Kidney tubule cell (primary cell): ENCODE results near the gene WNT3A.
"Not testable (repeated sequence)": the region's sequence is repeated elsewhere in the genome, so short reads cannot be mapped to it uniquely, and the experiment has no call there.

Source experiments
- DNase-seq: peaks from one replicate; pipeline ENCODE4 v3.0.0-alpha.2; 2018; ENCODE audit warnings: low spot score

WNT3A gene, protein sequence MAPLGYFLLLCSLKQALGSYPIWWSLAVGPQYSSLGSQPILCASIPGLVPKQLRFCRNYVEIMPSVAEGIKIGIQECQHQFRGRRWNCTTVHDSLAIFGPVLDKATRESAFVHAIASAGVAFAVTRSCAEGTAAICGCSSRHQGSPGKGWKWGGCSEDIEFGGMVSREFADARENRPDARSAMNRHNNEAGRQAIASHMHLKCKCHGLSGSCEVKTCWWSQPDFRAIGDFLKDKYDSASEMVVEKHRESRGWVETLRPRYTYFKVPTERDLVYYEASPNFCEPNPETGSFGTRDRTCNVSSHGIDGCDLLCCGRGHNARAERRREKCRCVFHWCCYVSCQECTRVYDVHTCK

DNA sequence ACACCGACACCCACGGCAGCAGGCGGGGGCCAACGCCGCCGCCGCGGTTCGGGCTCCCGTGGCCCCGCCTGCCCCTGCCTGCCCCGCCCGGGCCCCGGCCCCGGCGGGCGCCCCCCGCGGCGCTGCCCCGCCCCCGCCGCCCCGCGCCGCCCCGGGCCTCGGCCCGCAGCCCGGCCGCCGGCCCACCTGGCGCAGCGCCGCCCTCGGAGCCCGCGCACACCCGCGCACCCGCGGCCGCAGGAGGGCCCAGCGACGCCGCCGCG, at the start of gene WNT3A:
WNT3A (plus strand) TSS at position 213 of the 263 bp plus-strand sequence. CDS start 131 bp downstream, outside the sequence.
- DNase-seq = no peak

DNA sequence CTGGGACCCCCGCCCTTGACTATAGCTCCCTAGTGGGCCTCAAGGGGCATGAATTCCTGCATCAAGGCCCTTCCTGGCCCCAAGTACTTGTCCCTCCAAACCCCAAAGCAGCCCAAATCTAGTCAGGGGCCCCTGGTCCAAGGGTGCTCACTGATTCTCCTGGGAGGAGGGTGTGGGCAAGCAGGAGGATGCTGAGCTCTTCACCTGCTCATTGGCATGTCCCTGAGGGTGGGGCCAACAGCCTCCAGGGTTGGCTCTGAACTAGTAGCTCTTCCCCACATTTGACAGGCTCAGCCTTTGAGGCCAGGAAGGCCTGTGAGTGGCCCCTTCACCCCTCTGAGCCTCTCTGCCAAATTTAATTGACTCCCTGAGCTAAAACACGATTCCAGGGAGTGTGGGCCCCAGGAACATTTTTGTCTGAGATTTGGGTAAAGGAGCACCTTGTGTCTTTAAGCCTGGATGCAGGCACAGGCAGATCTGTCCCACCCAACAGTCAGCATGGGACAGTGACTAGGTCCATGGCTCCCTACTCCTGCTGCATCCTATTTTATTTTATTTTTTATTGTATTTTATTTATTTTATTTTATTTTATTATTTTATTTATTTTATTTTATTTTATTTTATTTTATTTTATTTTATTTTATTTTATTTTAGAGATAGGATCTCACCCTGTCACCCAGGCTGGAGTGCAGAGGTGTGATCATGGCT, 48.0 kb upstream of the WNT3A start:
- DNase-seq = no peak

DNA sequence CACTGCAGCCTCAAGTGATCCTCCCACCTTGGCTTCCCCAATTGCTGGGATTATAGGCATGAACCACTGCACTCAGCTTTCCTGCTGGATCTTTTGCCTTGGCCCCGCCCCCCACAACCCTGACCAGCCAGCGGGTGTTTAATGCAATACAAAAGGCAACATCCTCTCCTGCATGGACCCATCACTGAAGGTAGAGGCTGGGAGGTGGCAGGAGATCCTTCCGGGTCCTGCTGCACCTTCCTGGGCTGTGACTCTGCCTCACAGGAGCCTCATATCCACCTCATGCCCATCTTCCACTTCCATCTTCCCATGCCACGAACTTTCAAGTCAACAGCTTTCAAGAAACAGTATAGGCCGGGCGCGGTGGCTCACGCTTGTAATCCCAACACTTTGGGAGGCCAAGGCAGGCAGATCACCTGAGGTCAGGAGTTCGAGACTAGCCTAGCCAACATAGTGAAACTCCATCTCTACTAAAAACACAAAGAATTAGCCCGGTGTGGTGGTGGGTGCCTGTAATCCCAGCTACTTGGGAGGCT, 47.4 kb upstream of the WNT3A start:
- no peak for DNase-seq

DNA sequence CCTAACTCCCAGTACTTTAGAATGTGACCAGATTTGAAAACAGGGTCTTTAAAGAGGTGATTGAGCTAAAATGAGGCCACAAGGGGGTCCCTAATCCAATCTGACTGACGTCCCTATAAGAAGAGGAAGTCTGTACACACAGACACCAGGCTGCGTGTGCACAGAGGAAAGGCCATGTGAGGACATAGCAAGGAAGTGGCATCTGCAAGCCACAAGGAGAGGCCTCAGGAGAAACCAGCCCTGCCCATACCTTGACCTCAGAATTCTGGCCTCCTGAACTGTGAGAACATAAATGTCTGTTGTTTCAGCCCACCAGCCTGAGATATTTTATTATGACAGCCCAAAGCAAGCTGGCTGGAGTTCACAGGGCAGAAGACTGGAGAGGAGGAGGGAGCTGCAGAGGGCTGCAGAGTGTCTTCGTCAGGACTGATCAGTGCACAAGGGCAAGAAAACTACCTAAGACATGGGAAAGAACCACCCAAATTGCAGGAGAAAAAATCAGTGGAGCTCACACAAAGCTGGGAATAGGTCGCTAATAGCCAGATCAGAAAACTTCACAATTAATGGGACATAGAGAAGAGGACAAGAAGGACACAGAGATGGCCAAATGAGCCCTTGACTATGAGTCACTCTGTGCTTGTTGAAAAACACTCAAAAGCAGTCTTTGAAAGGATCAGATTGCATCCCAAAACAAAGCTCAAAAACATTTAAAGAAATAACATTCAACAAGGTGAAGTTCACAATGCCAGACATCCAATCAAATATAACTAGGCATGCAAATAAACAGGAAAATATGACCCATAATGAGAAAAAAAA, 44.9 kb upstream of the WNT3A start:
- no peak for DNase-seq

DNA sequence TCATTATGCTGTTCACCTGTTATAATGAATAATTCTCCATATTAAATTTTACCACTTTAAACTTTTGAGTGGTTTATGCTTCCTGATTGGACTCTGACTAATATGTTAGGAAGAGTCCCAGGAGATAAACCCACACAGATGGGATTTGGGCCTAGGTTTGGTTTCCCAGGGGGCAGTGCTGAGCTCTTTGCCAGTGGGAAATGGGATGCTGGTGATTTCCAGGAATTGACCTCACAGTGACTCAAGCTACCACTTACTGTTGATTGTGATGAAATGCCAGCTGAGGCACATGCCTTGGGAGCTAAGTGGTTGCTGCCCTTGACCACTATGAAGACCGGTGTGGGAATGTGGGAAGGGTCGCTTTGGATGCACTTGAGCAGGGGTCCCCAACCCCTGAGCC, 40.1 kb upstream of the WNT3A start:
- DNase-seq = peak; percentile 58

DNA sequence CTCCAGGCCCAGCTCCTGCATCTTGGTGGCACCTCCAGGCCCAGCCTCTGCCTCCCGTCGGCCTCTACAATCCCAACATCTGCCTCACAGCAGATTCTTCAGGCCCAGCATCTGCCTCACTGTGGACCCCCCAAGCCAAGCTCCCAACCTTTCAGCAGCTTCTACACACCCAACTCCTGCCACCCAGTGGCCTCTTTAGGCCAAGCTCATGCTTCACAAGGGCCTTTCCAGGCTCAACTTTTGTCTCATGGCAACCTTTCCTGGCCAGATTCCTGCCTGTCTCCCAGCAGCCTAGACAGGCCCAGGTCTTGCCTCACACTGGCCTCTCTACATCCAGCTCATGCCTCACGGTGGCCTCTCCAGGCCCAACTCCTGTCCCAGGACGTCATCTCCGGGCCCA, 39.0 kb upstream of the WNT3A start:
- DNase-seq = not testable (repeated sequence)

DNA sequence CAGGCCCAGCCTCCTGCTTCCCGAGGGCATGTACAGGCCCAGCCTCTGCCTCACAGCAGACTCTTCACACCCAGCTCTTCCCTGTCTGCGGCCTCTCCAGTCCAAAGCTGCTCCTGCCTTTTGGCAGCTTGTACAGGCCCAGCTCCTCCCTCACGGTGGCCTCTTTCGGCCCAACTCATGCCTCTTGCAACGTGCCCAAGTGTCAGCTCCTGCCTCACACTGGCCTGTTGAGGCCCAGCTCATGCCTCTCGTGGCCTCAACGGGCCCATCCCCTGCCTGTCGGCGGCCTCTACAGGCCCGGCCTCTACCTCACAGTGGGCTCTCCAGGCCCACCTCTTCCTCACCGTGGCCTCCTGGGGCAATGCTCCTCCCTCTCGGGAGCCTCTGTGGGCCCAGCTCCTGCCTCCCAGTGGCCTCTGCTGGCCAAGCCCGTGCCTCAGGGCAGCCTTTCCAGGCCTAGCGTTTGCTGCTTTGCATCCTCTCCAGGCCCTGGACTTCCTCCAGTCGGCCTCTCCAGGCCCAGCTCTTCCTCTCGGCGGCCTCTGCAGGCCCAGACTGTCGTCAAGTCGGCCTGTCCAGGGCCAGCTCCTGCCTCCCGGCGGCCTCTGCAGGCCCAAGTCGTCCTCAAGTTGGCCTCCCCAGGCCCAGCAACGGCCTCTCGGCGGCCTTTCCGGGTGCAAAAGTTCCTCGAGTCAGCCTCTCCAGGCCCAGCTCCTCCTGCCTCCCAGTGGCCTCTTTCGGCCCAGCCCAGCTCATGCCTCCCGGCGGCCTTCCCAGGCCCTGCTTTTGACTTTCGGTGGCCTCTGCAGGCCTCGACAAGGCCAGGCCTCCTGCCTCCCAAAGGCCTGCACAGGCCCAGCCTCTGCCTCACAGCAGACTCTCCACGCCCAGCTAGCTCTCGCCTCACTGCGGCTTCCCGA, 36.5 kb upstream of the WNT3A start:
- not testable (repeated sequence) for DNase-seq

DNA sequence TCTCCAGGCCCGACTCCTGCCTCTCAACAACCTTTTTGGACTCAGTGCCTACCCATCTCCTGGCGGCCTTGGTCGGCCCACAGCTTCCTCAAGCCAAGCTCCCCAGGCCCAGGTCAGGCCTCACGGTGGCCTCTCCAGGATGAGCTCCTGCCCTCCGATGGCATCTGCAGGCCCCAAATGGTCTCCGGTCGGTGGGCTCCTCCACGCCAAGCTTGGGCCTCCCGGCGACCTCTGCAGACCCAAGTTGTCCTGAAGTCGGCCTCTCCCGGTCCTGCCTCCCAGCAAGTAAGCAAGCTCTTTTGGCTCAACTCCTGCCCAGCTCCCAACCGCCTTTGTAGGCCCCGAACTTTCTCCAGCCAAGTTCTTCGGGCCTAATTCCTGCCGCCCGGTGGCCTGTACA, 35.6 kb upstream of the WNT3A start:
- DNase-seq = not testable (repeated sequence)

DNA sequence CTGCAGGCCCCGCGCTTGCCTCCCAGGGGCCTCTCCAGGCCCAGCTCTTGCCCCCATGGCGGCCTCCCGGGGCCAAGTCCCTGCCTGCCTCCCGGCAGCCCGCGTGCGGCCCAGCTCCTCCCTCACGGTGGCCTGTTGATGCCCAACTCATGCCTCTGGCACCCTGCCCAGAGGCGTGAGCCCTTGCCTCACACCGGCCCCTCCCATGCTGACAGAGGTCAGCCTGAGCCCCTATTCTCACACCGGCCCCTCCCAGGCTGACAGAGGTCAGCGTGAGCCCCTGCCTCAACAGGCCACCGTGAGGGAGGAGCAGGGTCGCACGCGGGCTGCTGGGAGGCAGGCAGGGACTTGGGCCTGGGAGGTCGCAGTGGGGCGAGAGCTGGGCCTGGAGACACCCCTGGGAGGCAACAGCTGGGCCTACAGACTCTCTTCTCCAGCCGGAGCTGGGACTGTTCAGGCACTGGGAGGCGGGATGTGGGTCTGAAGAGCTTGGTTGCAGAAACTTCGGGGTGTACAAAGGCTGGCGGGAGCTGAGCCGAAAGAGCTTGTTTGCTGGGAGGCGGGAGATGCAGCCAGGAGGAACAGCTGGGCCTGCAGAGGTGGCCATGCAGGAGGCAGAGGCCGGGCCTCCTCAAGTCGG, 35.0 kb upstream of the WNT3A start:
- DNase-seq = not testable (repeated sequence)

DNA sequence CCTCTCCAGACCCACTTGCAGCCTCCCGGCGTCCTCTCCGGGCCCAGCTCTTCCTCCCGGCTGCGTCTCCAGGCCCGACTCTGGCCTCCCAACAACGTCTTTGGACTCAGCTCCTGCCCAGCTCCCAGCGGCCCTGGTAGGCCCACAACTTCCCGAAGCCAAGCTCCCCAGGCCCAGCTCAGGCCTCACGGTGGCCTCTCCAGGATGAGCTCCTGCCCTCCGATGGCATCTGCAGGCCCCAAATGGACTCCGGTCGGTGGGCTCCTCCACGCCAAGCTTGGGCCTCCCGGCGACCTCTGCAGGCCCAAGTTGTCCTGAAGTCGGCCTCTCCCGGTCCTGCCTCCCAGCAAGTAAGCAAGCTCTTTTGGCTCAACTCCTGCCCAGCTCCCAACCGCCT, 34.5 kb upstream of the WNT3A start:
- DNase-seq = not testable (repeated sequence)

DNA sequence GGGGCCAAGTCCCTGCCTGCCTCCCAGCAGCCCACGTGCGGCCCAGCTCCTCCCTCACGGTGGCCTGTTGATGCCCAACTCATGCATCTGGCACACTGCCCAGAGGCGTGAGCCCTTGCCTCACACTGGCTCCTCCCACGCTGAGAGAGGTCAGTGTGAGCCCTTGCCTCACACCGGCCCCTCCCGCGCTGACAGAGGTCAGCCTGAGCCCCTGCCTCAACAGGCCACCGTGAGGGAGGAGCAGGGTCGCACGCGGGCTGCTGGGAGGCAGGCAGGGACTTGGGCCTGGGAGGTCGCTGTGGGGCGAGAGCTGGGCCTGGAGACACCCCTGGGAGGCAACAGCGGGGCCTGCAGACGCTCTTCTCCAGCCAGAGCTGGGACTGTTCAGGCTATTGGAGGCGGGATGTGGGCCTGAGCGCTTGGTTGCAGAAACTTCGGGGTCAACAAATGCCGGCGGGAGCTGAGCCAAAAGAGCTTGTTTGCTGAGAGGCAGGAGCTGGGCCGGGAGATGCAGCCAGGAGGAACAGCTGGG, 33.9 kb upstream of the WNT3A start:
- DNase-seq = not testable (repeated sequence)

DNA sequence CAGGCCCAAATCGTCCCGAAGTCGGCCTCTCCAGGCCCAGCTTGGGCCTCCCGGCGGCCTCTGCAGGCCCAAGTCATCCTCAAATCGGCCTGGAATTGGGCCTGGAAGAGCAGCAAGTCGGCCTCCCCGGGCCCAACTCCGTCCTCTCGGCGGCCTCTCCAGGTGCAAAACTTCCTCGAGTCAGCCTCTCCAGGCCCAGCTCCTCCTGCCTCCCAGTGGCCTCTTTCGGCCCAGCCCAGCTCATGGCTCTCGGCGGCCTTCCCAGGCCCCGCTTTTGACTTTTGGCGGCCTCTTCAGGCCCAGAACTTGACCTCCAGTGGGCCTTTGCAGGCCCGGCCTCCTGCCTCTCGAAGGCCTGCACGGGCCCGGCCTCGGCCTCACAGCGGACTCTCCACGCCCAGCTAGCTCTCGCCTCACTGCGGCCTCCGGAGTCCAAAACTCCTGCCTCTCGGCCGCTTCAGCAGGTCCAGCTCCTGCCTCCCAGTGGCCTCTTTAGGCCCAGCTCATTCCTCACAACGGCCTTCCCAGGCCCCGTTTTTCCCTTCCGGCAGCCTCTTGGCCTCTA, 33.0 kb upstream of the WNT3A start:
- DNase-seq = not testable (repeated sequence)

DNA sequence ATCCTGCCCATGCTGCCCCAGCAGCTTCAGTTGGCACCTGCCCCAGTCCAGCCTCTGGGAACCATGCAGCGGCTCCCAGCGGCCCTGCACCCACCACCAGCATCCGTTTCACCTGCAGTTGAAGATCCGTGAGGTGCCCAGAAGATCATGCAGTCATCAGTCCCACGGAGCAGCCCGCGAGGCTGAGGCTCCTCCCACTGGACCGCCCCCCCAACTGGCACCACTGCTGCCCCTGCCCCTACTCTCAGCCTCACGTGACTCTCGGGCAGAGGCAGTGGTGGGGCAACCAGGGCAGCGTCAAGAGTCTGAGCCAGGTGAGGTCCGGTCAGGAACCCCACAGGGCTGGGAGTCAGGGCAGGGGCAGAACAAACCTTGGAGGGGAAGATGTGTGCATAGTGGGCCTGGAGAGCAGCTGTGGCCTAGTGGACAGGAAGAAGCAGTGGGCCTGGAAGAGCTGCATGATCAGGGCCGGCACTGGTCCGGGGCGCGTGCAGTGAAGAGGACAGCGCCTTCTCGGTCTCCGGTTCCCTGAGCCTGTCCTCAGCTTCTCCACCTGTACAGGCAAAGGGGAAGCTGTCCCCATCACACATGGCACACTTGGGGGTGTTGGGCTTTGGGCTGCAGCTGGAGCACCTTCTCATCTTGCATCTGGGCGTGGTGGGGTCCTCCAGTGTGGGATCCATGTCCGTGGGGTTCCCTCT, 31.1 kb upstream of the WNT3A start:
- DNase-seq = not testable (repeated sequence)

DNA sequence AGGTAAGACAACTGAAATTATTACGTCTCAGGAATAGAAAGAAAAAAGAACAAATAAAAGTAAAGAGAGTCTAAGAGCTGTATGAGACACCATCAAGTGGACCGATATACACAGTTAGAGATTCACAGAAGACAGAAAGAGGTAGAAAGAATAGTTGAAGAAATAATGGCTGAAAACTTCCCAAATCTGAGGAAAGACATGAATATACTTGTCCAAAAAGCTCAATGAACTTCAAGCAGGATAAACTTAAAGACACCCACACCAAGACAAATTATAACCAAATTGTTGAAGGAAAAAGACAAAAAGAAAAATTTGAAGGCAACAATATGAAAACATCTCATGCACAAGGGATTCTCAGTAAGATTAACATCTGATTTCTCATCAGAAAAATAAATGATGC, 19.6 kb upstream of the WNT3A start:
- no peak for DNase-seq

DNA sequence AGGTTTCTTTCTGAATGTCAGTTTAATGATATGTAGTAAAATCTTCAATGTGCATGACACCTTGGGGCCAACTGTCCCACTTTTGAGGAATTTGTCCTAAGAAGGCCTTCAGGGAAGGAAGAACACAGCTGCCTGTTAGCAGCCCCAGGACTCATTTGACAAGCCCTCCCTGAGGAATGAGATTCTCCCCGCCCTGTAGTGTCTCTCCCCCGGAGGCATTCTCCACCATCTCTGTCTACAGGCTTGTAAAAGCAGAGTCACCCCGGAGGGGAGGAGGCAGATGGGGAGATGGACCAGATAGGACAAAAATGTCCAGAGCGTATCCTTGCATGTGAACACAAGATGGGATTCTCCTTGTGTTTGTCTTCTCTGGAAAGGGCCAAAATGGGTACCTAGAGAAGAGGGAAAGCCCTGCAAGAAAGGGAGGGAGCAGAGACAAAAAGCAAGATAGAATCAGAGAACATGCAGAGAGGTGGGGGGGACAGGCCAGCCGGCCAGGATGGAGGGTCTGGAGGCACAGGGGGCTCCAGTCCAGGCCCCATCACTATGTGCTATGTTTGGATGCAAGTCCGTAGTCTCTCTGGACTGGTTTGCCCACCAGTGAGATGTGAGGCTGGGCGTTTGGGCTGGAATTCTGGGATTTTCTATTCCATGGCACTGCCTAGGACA, 12.0 kb upstream of the WNT3A start:
- no peak for DNase-seq

DNA sequence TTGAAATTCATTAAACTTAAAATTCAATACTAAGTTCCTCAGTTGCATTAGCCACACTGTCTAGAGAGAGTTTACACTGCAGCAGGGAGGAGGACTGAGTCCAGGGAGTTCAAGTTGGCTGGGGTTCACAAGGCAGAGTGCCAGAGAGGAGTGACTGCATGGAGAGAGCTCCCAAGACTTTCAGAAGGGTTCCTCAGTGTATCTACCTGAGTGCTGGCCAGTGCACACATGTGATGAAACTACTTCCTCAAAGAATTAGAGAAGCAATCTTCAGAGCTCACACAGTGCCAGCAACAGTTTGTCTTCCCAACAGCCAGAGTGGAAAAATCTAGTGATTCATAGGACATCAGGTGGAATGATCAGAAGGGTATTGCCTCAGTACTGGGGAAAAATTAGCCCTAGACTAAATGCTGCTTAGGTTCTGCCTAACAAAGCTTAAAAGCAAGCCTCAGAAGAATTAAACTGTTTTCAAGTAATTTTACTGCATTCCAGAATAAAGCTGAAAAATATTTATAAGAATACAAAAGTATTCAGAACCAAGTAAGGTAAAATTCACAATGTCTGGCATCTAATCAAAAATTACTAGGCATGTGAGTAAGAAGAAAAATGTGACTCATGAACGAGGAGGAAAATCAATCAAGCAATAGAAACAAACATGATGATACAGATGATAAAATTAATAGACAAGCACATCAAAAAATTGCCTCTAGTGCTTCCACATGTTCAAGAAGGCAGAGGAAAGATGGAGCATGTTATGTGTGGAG, 10.4 kb upstream of the WNT3A start:
- DNase-seq = peak; percentile 32

DNA sequence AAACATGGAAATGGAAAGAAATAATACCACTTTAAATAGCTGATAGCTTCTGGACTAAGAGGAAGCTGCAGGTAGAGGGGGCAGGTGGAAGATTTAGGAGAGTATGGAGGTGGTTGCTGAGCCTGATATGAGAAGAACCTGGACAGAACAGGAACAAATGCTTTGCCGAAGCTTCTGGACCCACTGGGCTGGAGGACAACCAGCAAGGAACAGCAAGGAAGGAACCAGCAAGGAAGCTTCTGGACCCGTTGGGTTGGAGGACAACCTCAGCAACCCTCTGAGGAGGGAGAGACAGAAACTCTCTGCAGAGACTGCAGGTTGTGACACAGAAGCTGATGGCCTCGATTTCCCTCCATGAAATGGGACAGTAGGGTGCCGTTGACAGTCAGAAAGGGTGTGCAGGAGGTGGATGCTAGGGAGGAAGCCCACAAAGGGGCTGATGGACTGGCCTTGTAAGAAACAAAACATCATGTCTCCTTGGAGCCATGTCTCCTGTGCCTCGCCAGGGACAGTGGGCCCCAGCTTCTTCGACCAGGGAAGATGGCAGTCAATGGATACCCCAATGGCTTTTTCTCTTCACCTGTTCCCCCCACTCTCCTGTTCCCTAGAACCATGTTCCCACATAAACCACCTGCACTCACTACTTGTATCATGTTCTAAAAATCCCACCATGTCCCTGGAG, 8.3 kb upstream of the WNT3A start:
- no peak for DNase-seq
